Glutamatergic neuron (in vitro differentiated cells): ENCODE measurements around the gene XPC. TPM values are rescaled to one million over a fixed set of nuclear protein-coding genes. Genes with fewer than 3 reads are reported as not detected.

Experiments used
- DNase-seq: peaks from one replicate; pipeline ENCODE4 v3.0.0; 2022
- H3K27ac Mint-ChIP-seq: one replicate; pipeline ENCODE4 v1.8.0; 2020; ENCODE audit warnings: mild to moderate bottlenecking, mixed read lengths, inconsistent platforms; ENCODE audit not compliant: unreplicated experiment
- H3K27me3 Mint-ChIP-seq: one replicate; pipeline ENCODE4 v1.8.0; 2020; ENCODE audit warnings: mild to moderate bottlenecking, moderate library complexity, mixed read lengths, inconsistent platforms; ENCODE audit not compliant: unreplicated experiment
- H3K36me3 Mint-ChIP-seq: one replicate; pipeline ENCODE4 v1.8.0; 2020; ENCODE audit warnings: mild to moderate bottlenecking, mixed read lengths, inconsistent platforms; ENCODE audit not compliant: unreplicated experiment
- H3K4me1 Mint-ChIP-seq: one replicate; pipeline ENCODE4 v1.8.0; 2020; ENCODE audit warnings: mild to moderate bottlenecking, low read depth, mixed read lengths, inconsistent platforms; ENCODE audit not compliant: unreplicated experiment
- H3K4me3 Mint-ChIP-seq: one replicate; pipeline ENCODE4 v1.8.0; 2020; ENCODE audit warnings: mild to moderate bottlenecking, mixed read lengths, inconsistent platforms; ENCODE audit not compliant: unreplicated experiment
- H3K9me3 Mint-ChIP-seq: one replicate; pipeline ENCODE4 v1.8.0; 2020; ENCODE audit warnings: mild to moderate bottlenecking, moderate library complexity, mixed read lengths, inconsistent platforms; ENCODE audit not compliant: unreplicated experiment
- total RNA-seq: library from RNA; stranded (reverse); fragmentation: NEBNext Ultra II Directional; extraction: Animal tissue kit (Norgen Biotek cat#: 25700); gene quantifications from one replicate; pipeline ENCODE4 v1.2.1, GENCODE V29; 2021; ENCODE audit not compliant: unreplicated experiment
- TF ChIP-seq, protein P1 (sequence below): fragments of 200-600 bp; sonication (generic); IDR thresholded peaks from one replicate; pipeline ENCODE4 v1.5.0; 2021; ENCODE audit not compliant: partially characterized antibody, unreplicated experiment

XPC gene
- total RNA-seq, 1 donor from 2014 or later, result 39.5 TPM

- H3K4me3 Mint-ChIP-seq, result no peak overlapping the region
- peaks cover 8% of the 10 kb centered on the region for H3K4me1 Mint-ChIP-seq
- H3K9me3 Mint-ChIP-seq, result no peaks in the 10 kb centered on the region
- H3K27me3 Mint-ChIP-seq, result peaks cover 9% of the 10 kb centered on the region
- H3K27ac Mint-ChIP-seq, result no peak overlapping the region
- TF ChIP-seq, protein P1, sequence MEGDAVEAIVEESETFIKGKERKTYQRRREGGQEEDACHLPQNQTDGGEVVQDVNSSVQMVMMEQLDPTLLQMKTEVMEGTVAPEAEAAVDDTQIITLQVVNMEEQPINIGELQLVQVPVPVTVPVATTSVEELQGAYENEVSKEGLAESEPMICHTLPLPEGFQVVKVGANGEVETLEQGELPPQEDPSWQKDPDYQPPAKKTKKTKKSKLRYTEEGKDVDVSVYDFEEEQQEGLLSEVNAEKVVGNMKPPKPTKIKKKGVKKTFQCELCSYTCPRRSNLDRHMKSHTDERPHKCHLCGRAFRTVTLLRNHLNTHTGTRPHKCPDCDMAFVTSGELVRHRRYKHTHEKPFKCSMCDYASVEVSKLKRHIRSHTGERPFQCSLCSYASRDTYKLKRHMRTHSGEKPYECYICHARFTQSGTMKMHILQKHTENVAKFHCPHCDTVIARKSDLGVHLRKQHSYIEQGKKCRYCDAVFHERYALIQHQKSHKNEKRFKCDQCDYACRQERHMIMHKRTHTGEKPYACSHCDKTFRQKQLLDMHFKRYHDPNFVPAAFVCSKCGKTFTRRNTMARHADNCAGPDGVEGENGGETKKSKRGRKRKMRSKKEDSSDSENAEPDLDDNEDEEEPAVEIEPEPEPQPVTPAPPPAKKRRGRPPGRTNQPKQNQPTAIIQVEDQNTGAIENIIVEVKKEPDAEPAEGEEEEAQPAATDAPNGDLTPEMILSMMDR, result no peak
- no peak for DNase-seq
- no peaks in the 10 kb centered on the region for H3K36me3 Mint-ChIP-seq
These were observed 35.7 kb downstream of the XPC start for GRCh38 chr3:14142567-14143270.

DNA sequence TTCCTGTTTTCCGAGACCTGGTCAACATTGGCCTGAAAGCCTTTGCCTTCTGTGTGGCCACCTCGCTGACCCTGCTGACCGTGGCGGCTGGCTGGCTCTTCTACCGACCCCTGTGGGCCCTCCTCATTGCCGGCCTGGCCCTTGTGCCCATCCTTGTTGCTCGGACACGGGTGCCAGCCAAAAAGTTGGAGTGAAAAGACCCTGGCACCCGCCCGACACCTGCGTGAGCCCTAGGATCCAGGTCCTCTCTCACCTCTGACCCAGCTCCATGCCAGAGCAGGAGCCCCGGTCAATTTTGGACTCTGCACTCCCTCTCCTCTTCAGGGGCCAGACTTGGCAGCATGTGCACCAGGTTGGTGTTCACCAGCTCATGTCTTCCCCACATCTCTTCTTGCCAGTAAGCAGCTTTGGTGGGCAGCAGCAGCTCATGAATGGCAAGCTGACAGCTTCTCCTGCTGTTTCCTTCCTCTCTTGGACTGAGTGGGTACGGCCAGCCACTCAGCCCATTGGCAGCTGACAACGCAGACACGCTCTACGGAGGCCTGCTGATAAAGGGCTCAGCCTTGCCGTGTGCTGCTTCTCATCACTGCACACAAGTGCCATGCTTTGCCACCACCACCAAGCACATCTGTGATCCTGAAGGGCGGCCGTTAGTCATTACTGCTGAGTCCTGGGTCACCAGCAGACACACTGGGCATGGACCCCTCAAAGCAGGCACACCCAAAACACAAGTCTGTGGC lies 36.6 kb downstream of the XPC start:
- Mint-ChIP-seq H3K4me3 (no peak overlapping the region), H3K4me1 (peaks cover 5% of the 10 kb centered on the region), H3K36me3 (no peaks in the 10 kb centered on the region), H3K9me3 (no peaks in the 10 kb centered on the region), H3K27ac (no peak overlapping the region), H3K27me3 (peaks cover 9% of the 10 kb centered on the region)
- TF ChIP-seq, protein P1, result no peak
- DNase-seq, result no peak

- DNase-seq, result no peak
- Mint-ChIP-seq H3K27ac (no peak overlapping the region), H3K9me3 (no peaks in the 10 kb centered on the region), H3K4me3 (no peak overlapping the region), H3K27me3 (peaks cover 7% of the 10 kb centered on the region), H3K4me1 (peaks cover 5% of the 10 kb centered on the region), H3K36me3 (no peaks in the 10 kb centered on the region)
- TF ChIP-seq, protein P1, result no peak
These were observed 37.3 kb downstream of the XPC start for GRCh38 chr3:14141144-14141543.

DNA sequence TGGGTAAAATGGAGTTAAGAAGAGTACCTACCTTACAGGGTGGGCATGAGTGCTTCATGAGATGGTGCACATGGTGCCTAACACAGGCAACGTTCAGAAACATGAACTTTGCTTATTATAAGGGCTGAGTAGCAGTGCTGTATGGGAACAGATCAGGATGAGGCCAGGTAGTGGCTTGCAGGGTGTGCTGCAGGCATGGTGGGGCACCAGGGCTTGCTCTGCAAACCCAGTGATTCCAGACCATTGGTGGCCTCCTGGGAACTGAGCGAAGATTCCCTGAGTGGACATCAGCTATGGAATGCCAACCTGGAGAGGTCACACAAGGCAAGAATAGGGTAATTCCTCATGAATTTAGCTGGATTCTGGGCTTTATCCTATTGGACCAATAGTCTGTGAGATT lies 37.7 kb downstream of the XPC start:
- TF ChIP-seq, protein P1, result no peak
- Mint-ChIP-seq H3K36me3 (no peaks in the 10 kb centered on the region), H3K4me1 (peaks cover 5% of the 10 kb centered on the region), H3K4me3 (no peak overlapping the region), H3K27ac (no peak overlapping the region), H3K27me3 (peaks cover 7% of the 10 kb centered on the region), H3K9me3 (no peaks in the 10 kb centered on the region)
- no peak for DNase-seq

- Mint-ChIP-seq H3K27ac (no peak overlapping the region), H3K4me3 (no peak overlapping the region), H3K27me3 (peaks cover 7% of the 10 kb centered on the region), H3K4me1 (peaks cover 5% of the 10 kb centered on the region), H3K9me3 (no peaks in the 10 kb centered on the region), H3K36me3 (no peaks in the 10 kb centered on the region)
- TF ChIP-seq, protein P1, result no peak
- DNase-seq, result no peak
These were observed 38.6 kb downstream of the XPC start for GRCh38 chr3:14139771-14140170.
